ENCODE data around the gene AGAP1. TPM values are rescaled to one million over a fixed set of nuclear protein-coding genes. Genes with fewer than 3 reads are reported as not detected.

Gene AGAP1
- total and polyA plus RNA-seq, 2 donors (not counting 3 experiments of a cell fraction or from before 2014, with no cell fraction given), result 10.2 to 20.9 TPM

DNA sequence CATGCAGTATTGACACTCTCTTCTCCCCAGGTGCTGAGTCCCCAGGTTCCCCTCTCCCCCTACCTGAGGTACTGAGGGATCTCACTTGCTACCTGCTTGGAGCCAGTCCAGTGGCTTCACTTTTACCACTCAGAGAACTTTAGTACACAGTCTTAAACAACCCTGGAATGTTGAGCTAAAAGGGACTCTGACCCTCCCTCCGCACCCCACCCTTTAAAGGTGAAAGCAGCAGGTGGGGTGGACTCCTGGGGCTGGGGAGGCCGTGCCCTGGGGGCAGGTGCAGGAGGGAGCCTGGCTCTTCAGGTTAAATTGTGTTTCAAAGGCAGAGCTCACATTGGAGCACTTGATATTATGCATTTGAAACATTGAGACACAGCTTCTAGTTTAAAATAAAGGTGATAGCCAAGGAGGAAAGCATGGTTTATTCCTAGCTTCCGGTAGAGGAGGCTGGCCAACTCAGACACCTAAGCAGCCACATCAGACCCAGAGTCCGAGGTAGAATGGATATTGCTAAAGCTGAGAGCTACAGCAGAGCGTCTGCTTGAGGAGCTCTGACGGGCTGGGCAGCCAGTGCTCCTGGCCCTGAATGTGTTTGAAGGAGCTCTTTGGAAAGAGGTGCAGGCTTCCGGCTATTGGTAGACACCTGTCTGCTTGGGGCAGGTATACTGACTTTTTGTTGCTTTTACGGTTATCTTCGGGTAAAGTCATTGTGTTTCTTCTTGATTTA, 196.4 kb downstream of the AGAP1 start:
- no TSS peak for BruUV-seq (replicated peaks)
- ChIA-PET POLR2A (interaction anchor here (0.6 kb wide), 1 partner anchor 13 kb away, joined by 4 read pairs; no protein-coding TSS in a partner anchor), CTCF (no interaction called here)
- Histone ChIP-seq H3K4me1 (ENCODE audit: control insufficient read depth, extremely low read depth, insufficient read depth, low read length) (no peaks in the 10 kb centered on the region), H3K9ac (replicated peaks; ENCODE audit: extremely low read depth, insufficient read depth, low read length) (no peak overlapping the region), H4K20me1 (replicated peaks; ENCODE audit: control insufficient read depth, extremely low read depth, insufficient read depth, low read length) (peaks cover 2% of the 10 kb centered on the region), H3K9me1 (replicated peaks; ENCODE audit: control insufficient read depth, extremely low read depth, insufficient read depth, low read length) (no peaks in the 10 kb centered on the region), H3K36me3 (ENCODE audit: control insufficient read depth in 2 of 2, extremely low read depth in 1 of 2, insufficient read depth in 2 of 2, low read length in 2 of 2) (no peaks in the 10 kb centered on the region), H3K9me3 (replicated peaks; ENCODE audit: control insufficient read depth, insufficient read depth, low read length) (no peaks in the 10 kb centered on the region), H2AFZ (ENCODE audit: low read depth, low read length) (no peak overlapping the region), H3K4me3 (replicated peaks in 1 of 3; ENCODE audit: insufficient read depth in 1 of 3, low read depth in 1 of 3, low read length in 3 of 3) (no peak overlapping the region), H3K27ac (ENCODE audit: insufficient read depth, low read depth, low read length) (no peak overlapping the region), H3K79me2 (ENCODE audit: control insufficient read depth, insufficient read depth, low read length) (no peaks in the 10 kb centered on the region), H3K4me2 (ENCODE audit: insufficient read depth, low read length) (no peak overlapping the region), H3K27me3 (ENCODE audit: control insufficient read depth in 2 of 2, insufficient read depth in 2 of 2, low read length in 2 of 2) (no peaks in the 10 kb centered on the region)
- FAIRE-seq (no peak), DNase-seq (ENCODE audit: low read depth, low spot score) (no peak)
- dilution Hi-C loops (cut with MboI; ENCODE audit: extremely low pct_ligation_motif_present, low sequenced_read_pairs), result no loop called here
- intact Hi-C loops (cut with micrococcal nuclease), result no loop called here
- no peak for TF ChIP-seq FOS (IDR thresholded peaks at IDR 0.05; ENCODE audit: borderline replicate concordance, insufficient read depth, low read length)
- TF ChIP-seq POLR2AphosphoS5 (IDR thresholded peaks at IDR 0.05; ENCODE audit: insufficient read depth, low read depth, low read length), result no peak
- TF ChIP-seq, protein P1, sequence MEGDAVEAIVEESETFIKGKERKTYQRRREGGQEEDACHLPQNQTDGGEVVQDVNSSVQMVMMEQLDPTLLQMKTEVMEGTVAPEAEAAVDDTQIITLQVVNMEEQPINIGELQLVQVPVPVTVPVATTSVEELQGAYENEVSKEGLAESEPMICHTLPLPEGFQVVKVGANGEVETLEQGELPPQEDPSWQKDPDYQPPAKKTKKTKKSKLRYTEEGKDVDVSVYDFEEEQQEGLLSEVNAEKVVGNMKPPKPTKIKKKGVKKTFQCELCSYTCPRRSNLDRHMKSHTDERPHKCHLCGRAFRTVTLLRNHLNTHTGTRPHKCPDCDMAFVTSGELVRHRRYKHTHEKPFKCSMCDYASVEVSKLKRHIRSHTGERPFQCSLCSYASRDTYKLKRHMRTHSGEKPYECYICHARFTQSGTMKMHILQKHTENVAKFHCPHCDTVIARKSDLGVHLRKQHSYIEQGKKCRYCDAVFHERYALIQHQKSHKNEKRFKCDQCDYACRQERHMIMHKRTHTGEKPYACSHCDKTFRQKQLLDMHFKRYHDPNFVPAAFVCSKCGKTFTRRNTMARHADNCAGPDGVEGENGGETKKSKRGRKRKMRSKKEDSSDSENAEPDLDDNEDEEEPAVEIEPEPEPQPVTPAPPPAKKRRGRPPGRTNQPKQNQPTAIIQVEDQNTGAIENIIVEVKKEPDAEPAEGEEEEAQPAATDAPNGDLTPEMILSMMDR (IDR thresholded peaks at IDR 0.05; ENCODE audit: extremely low read depth in 1 of 2, insufficient read depth in 1 of 2, low read depth in 1 of 2, low read length in 2 of 2), result no peak
- no peak for TF ChIP-seq POLR2A (IDR thresholded peaks at IDR 0.05; ENCODE audit: low read depth, low read length)
- no peak for TF ChIP-seq JUN (IDR thresholded peaks at IDR 0.05; ENCODE audit: borderline replicate concordance, insufficient read depth, insufficient read length, low read depth)
- no peak for TF ChIP-seq GATA2 (IDR thresholded peaks at IDR 0.05; ENCODE audit: insufficient read depth, insufficient read length, low read depth, low read length)
- TF ChIP-seq, protein P2, sequence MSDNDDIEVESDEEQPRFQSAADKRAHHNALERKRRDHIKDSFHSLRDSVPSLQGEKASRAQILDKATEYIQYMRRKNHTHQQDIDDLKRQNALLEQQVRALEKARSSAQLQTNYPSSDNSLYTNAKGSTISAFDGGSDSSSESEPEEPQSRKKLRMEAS (IDR thresholded peaks at IDR 0.05; ENCODE audit: insufficient read depth, insufficient read length), result no peak
- no peak for TF ChIP-seq EZH2 (IDR thresholded peaks at IDR 0.05; ENCODE audit: borderline replicate concordance, low read depth, low read length, severe bottlenecking)
- no peak for TF ChIP-seq MYC (IDR thresholded peaks at IDR 0.05; ENCODE audit: low read depth, low read length)

Measured in endothelial cell of umbilical vein (primary cell).